Measurements from ENCODE around the gene IDH2. TPM values are rescaled to one million over a fixed set of nuclear protein-coding genes. Genes with fewer than 3 reads are reported as not detected.
"Not testable (repeated sequence)": the region's sequence is repeated elsewhere in the genome, so short reads cannot be mapped to it uniquely, and the experiment has no call there.

The IDH2 gene
- total RNA-seq, 1 donor from 2014 or later = 1,067 TPM

DNA sequence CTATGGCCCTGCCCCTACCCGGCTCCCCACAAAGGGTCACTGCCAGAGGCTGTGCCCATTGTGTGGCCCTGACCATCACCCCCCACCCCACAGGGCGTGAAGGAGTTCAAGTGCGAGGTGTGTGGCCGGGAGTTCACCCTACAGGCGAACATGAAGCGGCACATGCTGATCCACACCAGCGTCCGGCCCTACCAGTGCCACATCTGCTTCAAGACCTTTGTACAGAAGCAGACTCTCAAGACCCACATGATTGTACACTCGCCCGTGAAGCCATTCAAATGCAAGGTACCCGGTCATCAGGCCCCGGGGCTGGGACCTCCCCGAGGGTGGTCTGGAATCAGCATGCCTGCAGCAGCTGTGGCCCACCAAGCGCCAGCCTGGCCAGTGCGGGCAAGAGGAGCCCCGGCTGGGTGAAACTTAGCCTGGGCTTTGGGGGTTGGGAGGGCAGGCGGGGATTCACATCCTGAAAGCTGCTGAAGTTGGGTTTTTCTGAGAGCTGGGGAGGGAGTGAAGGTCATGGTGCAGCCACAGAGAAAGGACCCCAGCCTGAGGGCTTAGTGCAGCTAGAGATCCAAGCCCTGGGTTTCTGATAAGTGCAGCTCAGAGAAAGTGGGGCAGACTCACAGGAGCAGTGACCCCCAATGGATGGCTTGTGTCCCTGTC is 29.2 kb downstream of the IDH2 start:
- DNase-seq (no peak), ATAC-seq (ENCODE audit: poor library complexity) (no peak)
- intact Hi-C loops (cut with DNase I) = loop anchor here (5.0 kb wide), 3 partner anchors 71 to 311 kb away; partner anchors contain the start of genes ARPIN and ZNF710

DNA sequence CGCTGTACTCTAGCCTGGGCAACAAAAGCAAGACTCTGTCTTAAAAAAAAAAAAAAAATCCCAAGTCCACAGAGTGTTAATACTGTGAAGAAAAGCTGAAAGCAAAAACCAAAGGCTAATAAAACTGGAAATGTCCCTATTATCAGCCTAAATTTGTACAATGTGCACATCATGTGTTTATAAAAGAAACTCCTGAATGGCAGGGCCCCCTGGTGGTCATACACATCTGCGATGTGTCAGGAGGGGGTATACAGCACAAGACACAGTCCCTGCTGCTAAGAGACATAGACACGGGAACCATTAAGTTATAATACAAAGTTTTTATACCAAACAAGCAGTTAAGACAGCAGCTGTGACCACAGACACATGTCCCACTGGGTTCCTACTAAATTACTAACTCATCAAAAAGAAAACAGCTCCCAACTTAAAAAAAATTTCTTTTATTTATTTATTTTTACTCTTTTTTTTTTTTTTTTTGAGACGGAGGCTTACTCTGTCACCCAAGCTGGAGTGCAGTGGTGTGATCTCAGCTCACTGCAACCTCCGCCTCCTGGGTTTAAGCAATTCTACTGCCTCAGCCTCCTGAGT is 31.0 kb downstream of the IDH2 start:
- ATAC-seq (ENCODE audit: poor library complexity) = peak; percentile 80
- DNase-seq = peak; percentile 88
- intact Hi-C loops (cut with DNase I) = loop anchor here (5.0 kb wide), 3 partner anchors 69 to 309 kb away; partner anchors contain the start of genes ARPIN and ZNF710

DNA sequence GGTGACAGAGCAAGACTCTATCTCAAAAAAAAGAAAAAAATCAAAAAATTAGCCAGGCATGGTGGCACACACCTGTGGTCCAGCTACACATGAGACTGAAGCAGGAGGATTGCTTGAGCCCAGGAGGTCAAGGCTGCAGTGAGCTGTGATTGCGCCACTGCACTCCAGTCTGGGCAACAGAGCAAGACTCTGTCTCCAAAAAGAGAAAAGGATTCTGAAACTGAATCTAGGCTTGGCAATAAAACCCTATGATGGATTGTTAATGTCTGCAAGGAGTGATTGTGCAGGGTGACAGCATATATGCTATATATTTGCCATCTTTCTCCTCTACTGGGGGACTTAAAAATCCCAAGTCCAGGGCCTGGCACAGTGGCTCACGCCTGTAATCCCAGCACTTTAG is 31.6 kb downstream of the IDH2 start:
- ATAC-seq (ENCODE audit: poor library complexity); DNase-seq: not testable (repeated sequence)
- intact Hi-C loops (cut with DNase I) = loop anchor here (5.0 kb wide), 3 partner anchors 68 to 308 kb away; partner anchors contain the start of genes ARPIN and ZNF710

DNA sequence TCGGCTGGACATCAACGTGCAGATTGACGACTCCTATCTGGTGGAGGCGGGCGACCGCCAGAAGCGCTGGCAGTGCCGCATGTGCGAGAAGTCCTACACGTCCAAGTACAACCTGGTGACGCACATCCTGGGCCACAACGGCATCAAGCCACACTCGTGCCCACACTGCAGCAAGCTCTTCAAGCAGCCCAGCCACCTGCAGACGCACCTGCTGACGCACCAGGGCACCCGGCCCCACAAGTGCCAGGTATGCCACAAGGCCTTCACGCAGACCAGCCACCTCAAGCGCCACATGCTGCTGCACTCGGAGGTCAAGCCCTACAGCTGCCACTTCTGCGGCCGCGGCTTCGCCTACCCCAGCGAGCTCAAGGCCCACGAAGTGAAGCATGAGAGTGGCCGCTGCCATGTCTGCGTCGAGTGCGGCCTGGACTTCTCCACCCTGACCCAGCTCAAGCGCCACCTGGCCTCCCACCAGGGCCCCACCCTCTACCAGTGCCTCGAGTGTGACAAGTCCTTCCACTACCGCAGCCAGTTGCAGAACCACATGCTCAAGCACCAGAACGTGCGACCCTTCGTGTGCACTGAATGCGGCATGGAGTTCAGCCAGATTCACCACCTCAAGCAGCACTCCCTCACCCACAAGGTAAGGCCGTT is 34.2 kb downstream of the IDH2 start:
- intact Hi-C loops (cut with DNase I) = no loop called here
- ATAC-seq (ENCODE audit: poor library complexity) (no peak), DNase-seq (no peak)

DNA sequence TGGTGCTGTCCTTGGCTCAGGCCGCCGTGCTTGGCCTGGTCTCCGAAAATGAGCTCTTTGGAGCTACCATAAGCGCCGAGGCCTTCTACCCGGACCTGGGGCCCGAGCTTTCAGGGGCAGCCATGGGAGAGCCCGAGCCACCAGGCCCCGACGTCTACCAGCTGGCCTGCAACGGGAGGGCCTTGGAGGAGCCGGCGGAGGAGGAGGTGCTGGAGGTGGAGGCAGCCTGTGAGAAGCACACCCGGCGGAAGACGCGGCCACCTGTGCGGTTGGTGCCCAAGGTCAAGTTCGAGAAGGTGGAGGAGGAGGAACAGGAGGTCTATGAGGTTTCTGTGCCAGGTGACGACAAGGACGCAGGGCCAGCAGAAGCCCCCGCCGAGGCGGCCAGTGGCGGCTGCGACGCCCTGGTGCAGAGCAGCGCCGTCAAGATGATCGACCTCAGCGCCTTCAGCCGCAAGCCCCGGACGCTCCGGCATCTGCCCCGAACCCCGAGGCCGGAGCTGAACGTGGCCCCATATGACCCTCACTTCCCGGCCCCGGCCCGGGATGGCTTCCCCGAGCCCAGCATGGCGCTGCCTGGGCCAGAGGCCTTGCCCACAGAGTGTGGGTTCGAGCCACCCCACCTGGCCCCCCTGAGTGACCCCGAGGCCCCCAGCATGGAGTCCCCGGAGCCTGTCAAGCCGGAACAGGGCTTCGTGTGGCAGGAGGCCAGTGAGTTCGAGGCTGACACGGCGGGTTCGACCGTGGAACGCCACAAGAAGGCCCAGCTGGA is 34.9 kb downstream of the IDH2 start:
- intact Hi-C loops (cut with DNase I) = no loop called here
- ATAC-seq (ENCODE audit: poor library complexity) = no peak
- DNase-seq = no peak

DNA sequence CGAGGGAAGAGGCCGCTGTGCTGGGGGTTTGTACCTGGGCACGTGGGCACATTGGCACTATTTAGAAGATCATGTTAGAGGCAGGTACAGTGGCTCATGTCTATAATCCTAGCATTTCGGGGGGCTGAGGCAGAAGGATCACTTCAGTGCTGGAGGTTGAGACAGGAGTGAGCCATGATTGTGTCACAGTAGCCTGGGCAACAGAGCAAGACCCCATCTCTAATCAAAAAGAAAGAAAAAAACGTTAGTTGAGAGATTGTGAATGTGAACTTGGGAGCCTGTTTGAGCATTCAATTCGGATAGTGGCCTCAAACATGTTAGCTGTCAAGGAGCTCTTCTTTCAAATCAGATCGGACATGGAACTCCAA is 36.6 kb downstream of the IDH2 start:
- ATAC-seq (ENCODE audit: poor library complexity) (no peak), DNase-seq (no peak)
- intact Hi-C loops (cut with DNase I) = no loop called here

DNA sequence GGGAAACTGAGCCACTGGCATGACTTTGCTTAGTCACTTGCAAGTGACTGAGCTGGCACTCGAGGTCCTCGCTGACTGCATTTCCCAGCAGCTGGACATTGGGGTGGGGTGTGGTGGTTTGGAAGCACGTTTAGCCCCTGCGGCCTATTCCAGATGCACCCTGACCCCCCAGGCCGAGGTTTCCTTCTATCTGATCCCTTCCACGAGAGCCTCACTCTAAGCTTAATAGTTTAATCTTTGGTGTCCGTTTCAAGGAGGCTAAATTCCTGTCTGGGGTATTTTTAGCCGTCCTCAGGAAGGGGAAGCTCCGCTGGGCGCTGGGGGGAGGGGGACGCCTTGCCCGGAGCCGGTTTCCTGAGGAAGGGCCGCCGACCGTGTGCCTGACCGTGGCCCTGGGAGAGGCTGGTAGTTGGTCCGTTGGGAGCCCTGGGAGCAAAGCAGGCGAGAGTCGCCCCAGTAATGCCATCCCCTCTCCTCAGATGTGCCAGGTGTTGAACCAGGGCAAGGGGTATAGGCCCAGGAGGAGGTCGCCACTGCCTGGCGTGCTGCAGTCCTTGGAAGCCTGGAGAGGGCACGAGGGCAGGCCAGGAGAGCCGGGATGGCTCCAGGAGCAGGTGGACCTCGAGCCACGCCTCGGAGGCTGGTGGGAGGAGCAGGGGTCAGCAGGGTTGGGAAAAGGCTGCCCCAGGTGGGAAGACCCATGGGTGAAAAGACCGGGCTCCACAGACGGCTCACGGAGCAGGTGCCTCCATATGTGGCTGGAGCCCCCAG is 37.2 kb downstream of the IDH2 start:
- DNase-seq = peak; percentile 88
- peak; percentile 75 for ATAC-seq (ENCODE audit: poor library complexity)
- intact Hi-C loops (cut with DNase I) = no loop called here

DNA sequence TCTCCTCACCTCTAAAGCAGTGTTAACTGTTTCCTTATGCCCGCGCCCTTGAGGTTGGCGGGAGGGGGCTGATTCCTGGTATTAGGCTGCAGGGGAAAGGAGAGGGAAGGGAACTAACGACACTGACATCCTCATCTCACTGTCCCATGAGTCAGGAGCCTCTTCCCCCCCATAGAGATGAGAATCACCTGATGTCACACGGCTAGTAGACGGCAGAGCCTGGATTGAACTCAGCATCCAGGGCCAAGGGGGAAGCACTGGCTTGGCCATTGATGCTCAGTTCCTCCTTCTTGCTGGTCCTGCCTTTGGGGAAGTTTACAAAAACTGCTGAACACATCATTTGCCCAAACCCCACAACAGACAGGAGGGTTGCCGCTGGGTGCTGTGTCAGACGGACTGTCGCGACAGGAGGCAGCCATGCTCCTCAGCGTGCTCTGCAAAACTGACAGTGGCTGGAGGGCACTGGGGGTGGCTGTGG is 38.5 kb downstream of the IDH2 start:
- intact Hi-C loops (cut with DNase I) = no loop called here
- peak; percentile 67 for DNase-seq

DNA sequence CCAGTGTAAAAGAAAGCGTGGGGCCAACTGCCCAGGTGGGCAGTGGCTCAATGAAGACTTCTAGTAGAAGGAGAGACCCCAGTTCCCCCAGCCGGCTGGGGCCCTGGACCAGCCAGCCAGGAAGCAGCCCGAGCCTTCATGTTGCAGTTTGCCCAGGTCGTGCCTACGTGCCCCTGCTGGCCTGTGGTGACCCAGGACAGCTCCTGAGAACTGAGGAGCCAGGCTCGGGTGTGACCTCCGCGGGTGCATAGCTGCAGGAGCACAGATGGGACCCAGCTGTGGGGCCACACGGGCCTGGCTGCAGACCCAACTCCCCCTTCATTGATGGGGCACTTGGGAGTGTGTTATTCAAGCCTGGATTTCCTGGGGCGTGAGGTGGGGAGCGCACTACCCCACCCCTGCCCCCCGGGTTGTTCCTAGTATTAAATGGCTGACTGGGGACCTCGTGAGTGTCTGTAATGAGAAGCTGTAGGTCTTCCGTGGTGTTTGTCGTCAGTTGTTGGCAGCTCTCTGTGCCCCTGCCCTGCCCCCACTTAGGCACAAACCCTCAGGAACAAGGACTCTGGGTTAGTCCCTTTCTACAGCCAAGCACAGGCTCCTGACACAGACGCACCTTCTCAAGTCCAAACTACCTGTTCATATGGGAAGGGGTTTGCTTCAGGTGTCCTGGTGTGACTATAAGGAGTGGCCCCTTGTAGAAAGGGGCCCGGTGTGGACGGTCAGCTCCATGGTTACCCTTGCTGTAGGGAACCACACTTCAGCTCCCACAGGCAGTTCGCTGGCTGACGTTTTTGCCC is 39.1 kb downstream of the IDH2 start:
- intact Hi-C loops (cut with DNase I) = no loop called here
- ATAC-seq (ENCODE audit: poor library complexity) (no peak), DNase-seq (no peak)

More for the DNA sequence above, 38.5 kb downstream of the IDH2 start:
- ATAC-seq (ENCODE audit: poor library complexity) = peak; percentile 22

DNA sequence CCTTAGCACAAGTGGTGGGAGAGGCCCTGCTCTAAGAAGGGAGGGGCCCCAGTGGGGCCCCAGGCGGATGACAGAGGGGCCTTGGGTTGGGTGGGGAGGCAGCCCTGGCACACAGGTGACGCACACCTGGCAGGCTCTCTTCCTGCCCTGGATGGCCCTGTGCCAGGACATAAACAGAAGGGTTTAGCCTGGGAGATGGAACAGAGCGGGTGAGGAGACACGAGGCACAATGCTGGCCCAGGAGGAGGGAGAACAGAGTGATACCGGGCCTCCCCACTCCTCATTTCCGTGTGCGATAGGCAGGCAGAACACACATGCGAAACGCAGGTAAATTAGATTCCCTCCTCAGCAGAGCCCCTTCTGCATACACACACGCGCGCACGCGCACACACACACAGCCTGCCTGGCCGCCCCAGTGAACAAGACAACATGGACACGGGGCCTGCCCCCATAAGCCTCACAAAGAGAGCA is 39.8 kb downstream of the IDH2 start:
- intact Hi-C loops (cut with DNase I) = no loop called here
- ATAC-seq (ENCODE audit: poor library complexity) (no peak), DNase-seq (no peak)

DNA sequence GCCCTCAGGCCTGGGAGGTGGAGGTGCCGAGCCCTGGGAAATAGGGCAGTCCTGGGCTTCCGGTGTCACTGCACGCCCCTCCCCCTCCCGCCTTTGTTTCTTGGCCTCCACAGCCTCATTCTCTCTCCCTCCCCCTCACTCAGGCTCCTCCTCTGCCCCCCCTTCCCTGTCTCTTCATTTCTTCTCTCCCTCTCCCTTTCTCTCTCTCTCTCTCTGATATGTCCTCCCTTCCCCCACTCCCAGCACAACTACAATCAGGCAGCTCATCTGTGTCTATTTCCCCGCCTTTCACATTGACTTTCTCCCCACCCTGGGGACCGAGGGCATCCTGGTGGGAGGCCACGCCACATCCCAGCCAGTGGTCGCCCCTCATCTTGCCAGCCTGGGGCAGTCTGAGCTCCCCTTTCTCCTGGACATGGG is 40.2 kb downstream of the IDH2 start:
- ATAC-seq (ENCODE audit: poor library complexity) = no peak

DNA sequence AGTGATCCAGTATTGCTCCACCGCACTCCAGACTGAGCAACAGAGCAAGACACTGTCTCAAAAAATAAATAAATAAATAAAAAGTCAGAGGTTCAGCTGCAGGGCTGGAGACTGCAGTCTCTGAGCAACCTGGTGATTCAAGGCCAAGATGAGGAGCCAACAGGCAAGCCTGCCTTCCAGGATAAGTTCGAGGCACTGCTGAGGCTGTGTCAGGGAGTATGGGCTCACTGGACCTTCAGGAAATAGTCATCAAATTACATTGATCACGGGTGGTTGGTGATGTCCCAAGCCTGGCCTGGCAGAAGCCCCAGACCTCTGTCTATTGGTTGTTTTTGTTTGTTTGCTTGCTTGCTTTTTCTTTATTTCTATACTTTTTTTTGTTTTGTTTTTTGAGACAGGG is 41.5 kb downstream of the IDH2 start:
- DNase-seq (no peak), ATAC-seq (ENCODE audit: poor library complexity) (no peak)
- intact Hi-C loops (cut with DNase I) = no loop called here

More for the DNA sequence above, 40.2 kb downstream of the IDH2 start:
- intact Hi-C loops (cut with DNase I) = no loop called here
- DNase-seq = peak; percentile 63

DNA sequence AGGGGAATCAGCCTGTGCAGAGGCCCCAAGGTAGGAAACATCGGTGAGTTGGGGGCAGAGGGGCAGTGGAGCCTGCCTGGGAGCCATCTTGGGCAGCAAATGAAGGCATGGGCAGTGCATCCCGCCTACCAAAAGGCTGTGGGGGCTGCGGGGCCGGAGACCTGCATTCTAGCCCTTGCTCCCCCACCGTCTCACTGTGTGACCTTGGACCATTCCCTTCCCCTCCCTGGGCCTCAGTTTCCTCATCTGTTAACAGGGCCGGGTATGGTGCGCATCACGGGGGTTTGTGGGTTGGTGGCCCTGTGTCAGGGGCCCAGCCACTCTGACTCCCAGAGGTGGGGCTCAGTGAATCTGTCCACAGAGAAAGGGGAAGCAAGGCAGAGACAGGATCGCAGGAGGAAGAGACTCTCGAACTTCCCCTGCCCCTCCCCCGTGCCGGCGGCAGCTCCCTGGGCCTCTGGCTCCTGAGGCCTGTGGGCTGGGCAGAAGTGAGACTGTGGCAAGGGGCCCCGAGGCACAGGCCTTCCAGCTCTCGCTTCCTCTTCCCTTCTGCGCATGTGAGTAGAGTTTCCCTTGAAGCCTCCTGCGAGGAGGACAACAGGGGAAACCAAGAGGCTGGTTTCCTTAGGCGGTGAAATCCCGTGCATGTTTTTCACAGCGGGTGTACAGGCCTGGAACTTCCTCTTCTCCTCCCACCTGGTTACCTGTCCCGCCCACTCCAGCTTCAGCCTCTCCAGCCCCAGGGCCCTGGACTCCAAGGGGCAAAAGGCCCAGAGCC is 42.9 kb downstream of the IDH2 start:
- intact Hi-C loops (cut with DNase I) = no loop called here
- ATAC-seq (ENCODE audit: poor library complexity) (peak; percentile 69), DNase-seq (peak; percentile 87)

DNA sequence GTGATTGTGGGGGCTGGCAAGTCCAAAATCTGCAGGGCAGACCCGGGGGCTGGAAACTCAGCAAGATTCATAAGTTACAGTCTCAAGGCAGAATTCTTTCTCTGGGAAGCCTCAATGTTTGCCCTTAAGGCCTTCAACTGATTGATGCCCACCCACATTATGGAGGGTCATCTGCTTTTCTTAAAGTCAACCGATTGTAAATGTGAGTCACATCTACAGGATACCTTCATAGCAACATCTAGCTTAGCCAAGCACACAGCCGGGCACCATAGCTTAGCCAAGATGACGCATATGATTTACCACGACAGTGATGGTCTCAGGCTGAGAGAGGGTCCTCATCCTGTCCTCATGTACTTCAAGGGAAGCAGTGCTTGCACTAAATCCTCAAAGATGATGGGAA is 43.5 kb downstream of the IDH2 start:
- DNase-seq (no peak), ATAC-seq (ENCODE audit: poor library complexity) (no peak)
- intact Hi-C loops (cut with DNase I) = no loop called here

DNA sequence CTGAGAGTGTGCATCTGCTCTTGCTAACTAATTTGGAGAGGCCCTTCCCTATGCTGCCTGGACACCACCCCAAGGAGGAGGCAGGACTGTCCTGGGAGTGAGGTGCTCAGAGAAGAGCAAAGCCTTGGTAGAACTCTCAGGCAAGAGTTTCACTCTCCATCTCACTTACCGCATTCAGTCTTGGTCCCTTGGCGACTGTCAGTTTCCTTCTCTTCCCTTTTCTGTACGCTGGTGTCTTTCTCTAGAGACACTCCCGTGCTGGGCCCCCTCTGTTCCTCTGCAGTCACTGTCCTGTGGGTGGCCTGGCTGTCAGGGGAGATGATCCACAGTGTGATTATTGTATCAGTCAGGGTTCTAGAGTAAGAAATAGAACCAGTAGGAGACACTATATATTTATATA is 44.0 kb downstream of the IDH2 start:
- intact Hi-C loops (cut with DNase I) = no loop called here
- ATAC-seq (ENCODE audit: poor library complexity) (no peak), DNase-seq (no peak)

DNA sequence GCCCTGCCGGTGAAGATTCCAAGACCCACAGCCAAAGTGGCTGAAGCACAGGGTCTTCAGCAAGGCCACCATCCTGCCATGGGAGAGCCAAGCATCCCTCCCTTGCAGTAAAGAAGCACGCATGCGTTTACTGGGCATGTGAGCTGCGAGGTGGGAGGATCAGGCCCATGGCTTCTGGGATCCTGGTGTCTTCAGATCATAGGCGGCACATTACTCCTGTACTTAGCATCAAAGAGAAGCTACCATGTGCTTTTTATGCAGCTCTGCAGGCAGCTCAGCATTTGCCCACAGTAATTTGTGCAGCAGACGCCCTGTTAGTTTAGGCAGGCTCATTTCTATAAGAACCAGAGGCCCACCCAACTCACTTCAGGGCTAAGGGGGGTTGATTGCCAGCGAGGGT is 45.7 kb downstream of the IDH2 start:
- ATAC-seq (ENCODE audit: poor library complexity) (no peak), DNase-seq (no peak)
- intact Hi-C loops (cut with DNase I) = no loop called here

DNA sequence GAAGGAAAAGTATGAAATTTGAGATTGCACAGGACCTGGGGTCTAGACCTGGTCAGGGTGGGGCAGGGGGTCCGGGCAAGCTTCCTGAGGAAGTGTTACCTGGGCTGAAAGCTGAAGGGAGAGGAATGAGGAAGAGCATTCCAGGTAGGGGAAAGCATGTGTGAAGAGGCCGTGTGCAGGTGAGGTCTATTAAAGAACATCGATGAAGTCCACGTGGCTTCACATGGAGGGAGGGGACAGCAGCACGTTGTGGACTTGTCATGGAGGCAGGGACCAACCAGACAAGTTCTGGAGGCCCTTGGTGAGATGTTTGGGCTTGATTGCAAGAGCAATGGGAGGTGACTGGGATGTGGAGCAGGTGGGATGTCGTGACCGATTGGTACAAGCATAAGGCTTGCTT is 47.1 kb downstream of the IDH2 start:
- intact Hi-C loops (cut with DNase I) = no loop called here
- DNase-seq = no peak
- no peak for ATAC-seq (ENCODE audit: poor library complexity)

Data from Right ventricle myocardium superior (tissue), 1 donor.